ENCODE measurements around the gene UROS.

Gene UROS

DNA sequence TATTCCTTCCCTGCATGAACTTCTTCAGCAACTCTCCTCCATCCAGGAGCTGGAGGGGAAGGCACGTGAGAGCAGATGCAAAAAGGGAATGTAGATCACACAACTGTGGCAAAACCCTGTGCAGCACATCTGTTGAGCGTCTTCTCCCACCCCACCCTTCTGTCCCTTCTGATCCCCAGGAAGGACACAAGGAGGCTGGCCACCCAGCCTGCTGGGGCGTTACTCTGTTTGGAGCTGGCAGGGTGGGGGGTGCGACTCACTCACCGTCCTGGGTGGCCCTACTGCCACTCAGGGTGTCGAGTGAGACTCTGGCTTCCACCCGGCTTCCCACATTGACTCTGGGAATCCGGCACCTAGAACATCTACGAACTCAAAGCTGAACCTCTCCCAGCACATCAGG, 37.3 kb downstream of the UROS start:
- no peak for DNase-seq

DNA sequence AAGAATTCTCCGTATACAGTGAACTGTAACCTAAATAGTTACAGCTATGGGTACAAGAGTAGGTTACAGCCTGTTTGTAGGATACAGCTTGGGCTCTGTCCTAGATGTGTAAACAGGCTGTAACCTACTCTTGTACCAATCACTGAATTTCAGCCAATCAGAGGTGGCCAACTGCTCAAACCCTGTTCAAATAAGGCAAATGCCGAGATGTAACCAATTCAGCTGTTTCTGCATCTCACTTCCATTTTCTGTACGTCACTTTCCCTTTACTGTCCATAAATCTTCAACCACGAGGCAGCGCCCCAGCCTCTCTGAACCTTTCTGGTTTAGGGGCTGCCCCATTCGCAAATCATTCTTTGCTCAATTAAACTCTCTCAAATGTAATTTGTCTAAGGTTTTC, 39.1 kb downstream of the UROS start:
- DNase-seq = no peak

DNA sequence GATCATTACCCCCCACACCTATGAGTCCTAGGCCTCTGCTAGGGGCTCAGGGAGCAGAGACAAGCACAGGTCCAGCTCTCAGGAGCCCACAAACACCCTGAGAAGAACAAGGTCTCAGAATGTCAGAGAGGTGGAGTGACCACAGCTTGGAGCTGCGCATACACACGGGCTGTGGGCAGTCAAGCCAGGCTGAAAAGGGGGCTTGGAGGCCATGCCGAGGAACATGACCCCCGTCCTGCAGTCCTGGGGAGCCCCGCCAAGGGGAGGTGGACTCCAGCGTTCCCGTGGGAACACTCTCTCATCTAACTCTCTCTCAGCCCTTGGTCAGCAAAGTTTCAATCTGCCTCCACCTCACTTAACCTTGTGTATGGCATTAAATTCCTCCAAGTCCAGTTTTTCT, 39.6 kb downstream of the UROS start:
- DNase-seq = no peak

DNA sequence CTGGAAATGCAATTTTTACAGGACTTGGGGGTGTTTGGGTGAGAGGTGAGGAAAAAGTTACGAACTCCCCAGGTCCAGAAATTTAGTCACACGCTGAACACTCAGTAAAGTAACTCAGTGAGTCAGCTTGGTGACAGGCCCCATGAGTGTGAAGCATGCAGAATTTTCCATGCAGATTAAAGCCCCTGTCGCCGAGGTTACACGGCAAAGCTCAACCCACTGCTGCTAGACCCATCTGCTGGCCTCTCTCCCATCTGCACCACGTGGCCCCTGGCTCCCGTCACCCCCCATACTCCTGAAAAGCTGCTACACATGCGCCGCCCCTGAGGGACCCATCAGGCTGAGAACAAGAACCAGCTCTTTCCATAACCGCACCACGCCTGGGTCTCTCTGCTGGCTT, 40.4 kb downstream of the UROS start:
- DNase-seq = no peak

DNA sequence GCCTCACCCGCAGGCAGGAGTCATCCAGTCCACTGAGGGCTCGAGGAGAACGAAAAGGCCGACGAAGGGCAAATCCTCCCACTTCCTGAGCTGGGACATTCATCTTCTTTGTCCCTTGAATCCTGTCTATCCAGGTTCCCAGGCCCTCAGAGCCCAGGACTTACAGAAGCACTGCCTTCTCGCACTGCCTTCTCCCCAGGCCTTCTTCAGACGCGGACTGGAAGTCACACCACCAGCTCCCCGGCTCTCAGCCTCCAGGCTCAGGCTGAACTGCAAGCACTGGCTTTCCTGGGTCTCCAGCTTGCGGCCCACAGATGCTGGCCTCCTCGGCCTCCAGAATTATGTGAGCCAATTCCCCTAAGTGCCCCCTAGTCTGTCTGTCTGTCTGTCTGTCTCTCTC, 41.0 kb downstream of the UROS start:
- DNase-seq = no peak

DNA sequence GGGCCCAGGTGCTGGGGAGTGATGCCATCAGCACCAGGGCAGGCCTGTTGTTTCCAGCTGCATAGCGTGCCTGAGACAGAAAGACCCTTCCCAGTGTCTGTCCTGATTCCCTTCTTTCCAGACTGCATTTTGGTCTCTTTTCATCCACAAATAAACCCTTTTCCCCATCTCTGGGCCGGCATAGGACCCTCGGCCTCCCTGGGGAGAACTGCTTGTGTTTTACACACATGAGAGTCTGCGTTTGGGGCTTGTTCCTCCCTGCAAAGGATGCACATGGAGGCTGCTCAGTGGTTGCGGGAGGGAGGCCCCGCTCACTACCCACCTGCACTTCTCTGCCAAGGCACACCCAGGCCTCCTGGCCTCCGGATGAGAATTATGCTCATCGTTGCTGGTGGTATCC, 41.7 kb downstream of the UROS start:
- no peak for DNase-seq

DNA sequence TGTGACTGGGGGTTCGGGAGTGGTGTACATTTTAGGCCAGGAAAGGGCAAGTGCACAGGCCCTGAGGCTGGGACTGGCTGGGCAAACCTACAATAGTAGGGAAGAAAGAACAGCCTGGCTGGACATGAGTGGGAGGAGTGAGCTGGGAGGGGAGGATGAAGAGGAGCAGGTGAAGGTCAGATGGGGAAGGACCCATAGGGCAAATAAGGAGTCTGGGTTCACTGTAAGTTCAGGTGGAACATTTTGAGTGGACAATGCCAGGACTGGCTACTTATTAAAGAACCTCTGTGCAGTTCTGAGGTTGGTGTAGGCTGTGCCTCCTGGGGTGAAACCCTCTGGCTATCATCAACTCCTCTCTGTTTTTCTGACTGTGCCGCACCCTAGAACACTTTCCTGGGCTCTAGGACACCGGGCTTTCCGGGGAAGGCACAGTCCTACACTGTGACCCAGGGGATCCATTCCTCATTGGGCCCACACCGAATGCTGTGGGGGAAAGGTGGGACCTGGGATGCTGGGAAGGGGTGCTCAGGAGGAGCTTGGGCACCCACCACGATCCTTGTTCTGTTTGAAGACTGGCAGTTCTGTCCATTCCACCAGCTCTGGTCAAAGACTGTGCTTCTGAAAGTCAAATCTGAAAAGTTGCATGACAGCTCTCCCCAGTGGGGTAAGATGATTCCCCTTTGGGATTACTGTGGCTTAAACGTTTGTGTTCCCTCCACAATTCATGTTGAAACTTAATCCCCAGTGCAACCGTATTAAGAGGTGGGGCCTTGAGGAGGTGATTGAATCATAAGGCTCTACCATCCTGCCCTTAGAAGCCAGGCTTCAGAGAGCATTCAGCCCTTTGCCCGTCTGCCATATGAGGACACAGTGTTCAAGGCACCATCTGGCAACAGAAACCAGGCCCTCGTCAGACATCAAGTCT, 43.4 kb downstream of the UROS start:
- no peak for DNase-seq

DNA sequence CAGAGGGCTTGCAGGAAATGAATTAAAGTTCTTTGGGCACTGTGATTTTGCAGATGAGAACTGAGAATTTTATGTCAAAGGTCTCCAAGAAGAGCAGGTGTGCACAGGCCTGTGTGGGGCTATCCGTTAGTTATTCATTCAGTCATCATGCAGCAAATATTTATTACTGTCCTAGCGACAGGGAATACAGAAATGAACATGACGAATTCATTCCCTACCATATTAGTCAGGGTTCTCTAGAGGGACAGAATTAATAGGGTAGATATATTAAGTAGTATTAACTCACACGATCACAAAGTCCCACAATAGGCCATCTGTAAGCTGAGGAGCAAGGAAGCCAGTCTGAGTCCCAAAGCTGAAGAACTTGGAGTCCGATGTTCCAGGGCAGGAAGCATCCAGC, 44.5 kb downstream of the UROS start:
- no peak for DNase-seq

DNA sequence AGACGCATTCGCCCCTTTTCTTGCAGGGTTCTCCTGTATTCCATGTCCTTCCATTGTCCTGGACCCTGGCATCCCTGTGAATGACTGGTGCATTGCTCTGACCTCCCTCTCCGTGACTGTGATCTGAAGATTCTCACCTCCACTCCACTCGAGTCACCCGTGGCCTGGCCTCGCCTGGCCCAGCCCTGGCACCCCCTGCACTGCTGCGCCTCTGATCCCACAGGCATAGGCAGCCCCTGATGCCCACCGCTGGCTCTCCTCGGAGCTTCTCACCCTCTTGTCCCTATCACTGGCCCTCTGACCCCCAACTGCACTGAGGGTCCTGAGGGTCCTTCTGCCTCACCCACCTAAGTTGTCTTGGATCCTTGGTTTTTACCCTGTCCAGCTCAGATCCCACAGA, 45.3 kb downstream of the UROS start:
- DNase-seq = no peak

DNA sequence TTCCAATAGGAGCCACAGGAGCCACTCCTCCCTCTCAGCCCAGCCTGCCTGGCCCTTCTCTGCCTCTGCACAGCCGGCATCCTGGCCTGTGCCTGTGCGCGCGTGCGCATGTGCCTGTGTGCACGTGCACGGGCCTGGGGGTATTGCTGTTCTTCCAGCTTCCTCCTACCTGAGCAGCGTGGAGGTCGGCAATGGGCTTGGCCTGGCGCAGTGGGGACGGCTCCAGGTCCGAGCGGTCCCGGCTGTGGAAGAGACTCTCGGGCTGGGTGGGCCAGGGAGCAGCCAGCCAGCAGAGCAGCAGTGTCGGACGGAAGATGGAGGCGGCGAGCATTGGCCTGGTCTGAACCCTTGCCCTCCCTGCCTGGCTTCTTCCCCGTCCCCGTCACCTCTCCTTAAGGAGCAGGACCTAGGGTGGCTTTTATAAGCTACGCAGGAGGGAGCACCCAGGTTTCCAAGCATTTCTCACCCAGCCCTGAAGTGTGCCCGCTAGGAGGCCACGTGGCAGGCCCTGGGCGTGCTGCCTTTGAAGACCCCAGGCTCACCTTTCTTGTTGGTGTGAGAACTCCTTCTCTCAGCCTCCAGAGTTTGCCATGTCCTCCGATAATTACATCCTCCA, 47.5 kb downstream of the UROS start, which contains the start of gene MMP21:
MMP21 (minus strand) TSS at position 331 of the 616 bp plus-strand sequence; CDS start at position 331, 0 bp downstream.
- DNase-seq = no peak

DNA sequence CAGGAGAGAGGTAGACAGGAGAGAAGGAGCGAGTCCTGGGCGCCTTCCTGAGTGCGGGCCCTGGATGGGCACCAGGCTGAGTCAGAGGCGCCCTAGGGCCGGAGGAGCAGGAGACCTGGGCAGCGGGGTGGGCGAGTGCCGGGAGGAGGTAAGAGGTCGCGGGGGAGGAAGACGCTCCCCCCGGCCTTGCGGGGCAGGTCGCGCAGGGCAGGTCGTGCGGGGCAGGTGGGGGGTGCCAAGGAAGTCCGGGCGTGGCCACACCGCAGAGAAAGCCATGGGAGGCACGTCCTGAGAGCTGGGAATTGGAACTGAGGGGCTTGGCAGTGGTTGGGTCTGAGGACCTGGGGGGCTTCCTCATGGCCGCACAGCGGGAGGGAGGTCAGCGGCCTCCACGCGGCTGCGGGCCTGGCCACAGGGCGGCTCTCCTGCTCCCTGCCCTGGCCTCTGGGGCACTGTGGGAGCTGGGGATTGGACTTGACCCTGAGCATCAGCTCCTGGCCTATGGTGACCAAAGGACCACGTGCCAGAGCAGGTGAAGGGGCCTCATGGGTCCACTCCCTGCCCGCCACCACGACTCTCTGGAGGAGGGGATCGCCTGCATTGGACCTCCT, 48.4 kb downstream of the UROS start:
- DNase-seq = no peak

DNA sequence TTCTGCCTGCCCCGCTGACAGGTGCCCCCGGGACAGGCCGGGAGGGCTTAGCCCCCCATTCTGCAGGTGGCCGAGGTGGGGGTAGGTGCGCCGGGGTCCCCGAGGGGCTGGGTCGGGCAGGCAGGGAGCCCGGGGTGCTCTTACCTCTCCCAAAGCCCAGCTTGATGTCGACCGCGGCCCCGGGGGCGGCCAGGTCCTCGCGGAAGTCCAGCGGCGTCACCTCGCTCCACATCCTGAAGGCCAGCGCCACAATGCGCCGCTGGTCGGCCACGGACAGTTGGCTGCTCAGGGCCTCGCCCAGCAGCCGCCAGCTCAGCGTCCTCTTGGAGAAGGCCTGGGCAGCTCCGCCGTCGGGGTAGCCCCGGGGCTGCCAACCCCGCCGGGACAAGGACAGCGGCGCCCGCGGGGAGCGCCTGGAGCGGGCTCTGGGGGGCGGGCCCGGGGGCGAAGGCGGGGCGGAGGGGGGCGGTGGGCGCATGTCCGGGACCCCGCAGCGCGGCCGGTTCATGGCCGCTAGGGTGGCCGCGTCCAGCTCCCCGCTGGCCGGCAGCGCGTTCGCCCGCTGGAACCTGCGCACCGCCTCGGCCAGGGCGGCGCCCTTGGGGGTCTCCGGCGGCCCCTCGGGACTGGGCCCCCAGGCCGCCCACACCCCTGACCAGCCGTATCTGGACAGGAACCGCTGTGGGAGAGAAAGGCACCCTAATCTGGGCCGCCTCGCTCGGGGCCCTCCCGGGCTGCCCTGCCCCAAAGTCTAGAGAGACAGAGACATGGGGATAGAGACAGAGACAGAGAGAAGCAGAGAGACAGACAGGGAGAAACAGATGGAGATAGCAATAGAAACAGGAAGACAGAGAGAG, 49.1 kb downstream of the UROS start:
- DNase-seq = no peak

DNA sequence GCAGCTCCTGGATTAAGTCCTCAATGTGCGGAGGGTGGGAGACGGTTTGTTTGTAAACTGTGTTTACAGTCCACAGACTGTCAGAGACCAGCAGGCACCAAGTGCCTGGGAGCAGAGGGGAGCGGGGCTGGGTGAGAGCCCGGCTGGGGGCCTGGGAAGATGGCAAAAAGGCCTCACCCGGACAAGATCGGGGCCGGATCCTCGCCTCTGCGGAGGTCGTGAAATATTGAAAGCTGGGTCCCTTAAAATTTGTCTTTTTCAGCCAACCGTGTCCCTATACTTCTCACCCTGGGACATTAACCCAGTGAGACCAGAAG, 50.2 kb downstream of the UROS start:
- no peak for DNase-seq

DNA sequence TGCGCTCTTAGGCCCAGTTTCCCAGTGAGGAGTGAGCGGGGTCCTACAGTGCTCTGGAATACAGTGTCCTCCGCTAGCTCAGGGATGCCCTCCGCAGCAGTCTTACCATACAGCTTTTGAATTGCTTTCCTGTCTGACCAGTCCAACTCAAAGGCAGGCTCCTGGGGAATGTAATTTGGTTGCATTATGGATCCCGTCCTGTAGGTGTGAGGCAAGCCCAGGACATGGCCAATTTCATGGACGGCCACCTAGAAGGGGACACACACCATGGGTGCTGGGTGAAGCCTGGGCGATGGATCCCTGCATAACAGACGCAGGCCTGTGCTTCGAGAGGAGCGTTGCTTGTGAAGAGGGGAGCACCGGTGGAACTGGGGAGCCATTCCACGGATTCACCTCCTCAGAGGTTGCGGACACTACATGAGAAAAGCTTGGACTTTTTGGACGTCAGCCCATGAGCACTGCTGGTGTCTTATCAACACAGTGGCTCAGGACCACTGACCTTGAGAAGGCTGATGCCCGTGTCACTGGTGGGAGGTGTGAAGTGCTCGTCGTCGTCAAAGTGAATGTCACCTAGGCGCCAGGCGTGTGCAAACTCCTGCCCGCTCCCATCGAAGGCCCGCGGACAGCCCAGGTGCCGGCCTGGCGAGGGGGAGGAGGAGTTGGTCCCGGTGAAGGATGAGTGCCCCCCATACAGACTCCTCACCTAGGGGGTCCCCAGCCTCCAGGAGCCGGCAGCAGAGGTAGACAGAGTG, 50.8 kb downstream of the UROS start:
- no peak for DNase-seq

DNA sequence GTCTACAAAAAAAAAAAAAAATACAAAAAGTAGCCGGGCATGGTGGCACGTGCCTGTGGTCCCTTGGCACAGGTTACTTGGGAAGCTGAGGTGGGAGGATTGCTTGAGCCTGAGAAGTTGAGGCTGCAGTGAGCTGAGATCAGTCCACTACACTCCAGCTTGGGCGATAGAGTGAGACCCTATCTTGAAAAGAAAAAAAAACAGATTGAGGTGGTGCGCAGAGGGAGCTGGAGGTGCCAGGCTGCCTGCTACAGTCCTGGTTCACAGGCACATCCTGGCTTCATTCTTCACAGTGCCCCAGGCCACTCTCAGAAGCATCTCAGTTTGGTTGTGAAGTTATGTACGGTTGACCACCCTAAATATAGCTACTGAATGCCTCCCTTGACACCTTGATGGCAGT, 52.2 kb downstream of the UROS start:
- DNase-seq = no peak

DNA sequence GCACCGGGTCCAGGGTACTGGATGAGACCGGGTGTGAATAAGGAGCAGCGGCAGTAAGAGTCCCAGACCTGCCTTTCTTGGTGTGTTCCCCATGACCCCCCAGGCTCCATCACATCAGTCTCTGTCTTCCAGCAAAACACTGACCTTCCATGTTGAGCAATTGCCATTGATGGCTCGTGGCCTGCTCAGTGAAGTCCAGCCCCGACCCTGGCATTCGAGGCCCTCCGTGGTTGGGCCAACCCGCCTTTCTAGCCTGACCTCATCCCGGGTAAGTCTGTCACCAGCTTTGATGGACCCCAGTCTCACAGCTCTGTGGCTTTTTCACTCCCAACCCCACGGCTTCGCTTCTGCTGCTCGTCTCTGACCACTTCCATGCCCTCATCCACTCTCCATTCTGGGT, 53.9 kb downstream of the UROS start:
- no peak for DNase-seq

DNA sequence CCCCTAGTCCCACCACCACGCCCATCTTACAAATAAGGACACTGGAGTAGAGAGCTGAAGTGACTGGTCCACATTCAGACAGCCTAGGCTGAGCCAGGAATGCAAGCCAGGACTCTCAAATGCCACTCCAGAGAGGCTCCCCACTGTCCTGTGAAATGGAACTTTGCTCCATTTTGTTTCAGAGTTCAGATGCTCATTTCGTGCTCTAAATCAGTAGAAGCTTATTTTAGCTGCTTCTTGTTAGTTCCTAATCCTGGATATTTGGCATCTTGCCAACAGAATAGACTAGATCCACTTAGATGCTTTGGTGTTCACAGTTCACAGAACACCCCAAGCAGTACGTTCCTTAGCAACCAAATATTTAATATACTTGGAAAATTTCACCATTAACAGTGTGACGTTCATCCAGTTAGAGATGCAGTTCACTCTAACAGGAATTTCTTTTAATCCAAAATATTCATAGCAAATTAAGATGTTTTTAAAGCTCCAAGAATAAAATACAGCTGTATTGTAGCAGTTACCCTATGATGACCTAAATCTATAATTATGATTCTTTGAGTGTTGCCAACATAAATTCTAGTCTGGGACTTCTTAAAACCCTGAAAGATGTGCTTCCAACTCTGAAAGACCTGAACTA, 54.7 kb downstream of the UROS start:
- no peak for DNase-seq

DNA sequence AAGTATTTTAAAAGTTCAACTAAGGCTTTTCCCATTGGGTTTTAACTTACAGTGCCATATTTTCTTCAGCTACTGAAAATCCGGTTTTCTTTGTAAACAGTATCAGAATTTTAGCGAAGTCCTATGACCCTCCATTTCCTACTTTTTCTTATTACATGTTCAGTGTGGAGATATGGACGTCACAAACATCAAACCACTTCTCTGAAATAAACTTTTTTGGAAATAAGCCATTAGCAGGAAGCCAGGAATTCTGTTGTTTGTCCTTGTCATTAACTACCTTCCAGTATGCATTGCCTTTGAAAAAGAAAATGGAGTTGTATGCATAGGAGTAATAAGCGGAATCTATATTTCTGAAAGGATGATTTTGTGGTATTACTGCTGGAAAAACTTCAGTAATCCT, 56.5 kb downstream of the UROS start:
- no peak for DNase-seq

DNA sequence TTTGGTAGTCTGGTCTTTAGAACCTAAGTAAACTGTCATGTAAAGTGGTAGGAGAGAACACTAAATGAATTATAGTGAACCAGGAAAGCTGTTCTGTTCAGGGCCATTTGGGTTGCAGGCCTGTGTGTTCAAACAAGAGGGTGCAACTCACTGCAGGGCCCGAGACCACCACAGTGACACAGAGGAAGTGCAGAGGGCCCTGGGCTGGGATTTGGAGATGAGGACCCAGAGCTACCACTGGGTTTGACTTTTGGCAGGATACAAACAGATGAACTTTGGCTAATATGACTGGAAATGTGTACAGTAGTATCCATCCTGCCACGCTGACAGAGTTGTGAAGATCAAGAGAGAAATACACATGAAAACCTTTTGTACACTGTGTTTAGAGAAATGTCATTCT, 57.2 kb downstream of the UROS start:
- no peak for DNase-seq

DNA sequence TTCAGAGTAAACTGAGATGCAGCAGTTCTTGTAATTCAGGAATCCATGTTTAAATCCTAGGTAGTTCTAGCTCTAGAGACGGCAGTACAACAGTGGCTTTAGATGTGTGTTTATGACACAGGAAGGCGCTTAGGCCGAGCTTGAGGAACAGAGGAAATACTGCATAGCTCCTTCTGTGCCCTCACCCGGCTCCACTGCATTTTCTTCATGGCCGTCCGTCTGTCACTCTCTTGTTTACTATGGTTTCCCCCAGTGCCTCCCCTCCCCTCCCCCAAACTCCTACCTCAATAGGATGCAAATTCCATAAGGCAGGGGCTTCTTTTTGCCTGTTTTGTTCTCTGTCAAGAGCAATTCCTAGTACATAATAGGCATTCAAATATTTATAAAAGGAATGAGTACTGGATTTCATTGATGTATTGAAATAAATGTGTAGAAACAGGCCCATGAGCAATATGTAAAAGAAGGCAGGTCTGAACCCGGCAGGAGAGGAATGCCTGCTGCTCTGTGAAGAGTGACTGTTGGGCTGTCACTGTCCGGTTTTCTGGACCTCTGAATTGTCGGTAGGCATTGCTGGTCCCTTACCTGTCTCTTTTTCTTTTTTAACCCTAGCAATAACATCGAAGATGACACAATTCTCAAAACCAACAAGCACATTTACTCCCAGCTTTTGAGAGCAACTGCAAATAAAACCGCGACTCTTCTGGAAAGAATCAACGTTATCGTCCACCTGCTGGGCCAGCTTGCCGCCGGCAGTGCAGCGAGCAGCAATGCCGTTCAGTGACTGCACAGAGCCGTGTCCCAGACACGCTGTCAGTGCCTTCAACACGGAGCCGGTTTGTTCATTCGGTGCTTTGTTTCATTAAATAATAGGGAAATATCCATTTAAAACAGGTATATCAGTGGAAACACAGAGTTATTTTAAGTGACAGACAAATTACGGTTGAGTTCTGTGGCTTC, 60.1 kb downstream of the UROS start:
- DNase-seq = no peak

DNA sequence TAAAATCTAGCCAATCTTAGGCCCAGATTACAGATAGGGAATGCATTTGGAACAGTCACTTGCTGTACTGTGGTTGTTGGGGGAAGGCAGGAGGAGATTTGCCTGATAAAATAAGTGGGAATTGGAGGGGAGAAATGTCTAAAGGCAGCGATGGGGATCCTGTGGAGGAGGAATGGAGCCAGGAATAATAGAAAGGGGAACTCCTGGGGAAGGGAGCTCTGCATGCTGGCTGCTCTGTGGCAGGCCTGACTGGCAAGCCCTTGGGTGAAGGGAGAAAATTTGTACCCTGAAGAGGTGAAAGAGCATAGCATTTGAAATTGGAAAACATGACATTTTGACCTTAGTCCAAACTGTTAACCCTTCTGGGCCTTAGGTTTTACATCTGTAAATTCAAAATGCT, 61.1 kb downstream of the UROS start:
- DNase-seq = no peak

All from Kasumi-1 (cell line).